ENCODE data around the gene PRDM16. TPM values are rescaled to one million over a fixed set of nuclear protein-coding genes. Genes with fewer than 3 reads are reported as not detected.

The PRDM16 gene
- total and polyA plus RNA-seq, 2 of the 4 experiments (the other 2 are of a cell fraction): 0.02 TPM; not detected in 1

- no peak overlapping the region for H3K23ac ChIP-seq (ENCODE audit: low read depth, low read length)
- no peaks in the 10 kb centered on the region for H3K79me1 ChIP-seq (ENCODE audit: low read depth in 1 of 2, low read length in 2 of 2)
- H3K4me3 ChIP-seq (ENCODE audit: insufficient read depth, low read depth, low read length): no peak overlapping the region
- 75% methylated on average over 4 of the region's 12 CpGs; no CpG with 5 or more reads in 1 of the 2 experiments for WGBS, 2 experiments (ENCODE audit: extremely low coverage in 2 of 2, insufficient read length in 1 of 2)
- in situ Hi-C loops (cut with MboI; ENCODE audit: low sequenced_read_pairs): no loop called here
- no peaks in the 10 kb centered on the region for H4K20me1 ChIP-seq (ENCODE audit: insufficient read depth, low read length)
- H2BK15ac ChIP-seq (ENCODE audit: low read depth, low read length): no peak overlapping the region
- H3K27me3 ChIP-seq (ENCODE audit: control insufficient read depth, insufficient read depth, low read length): peaks cover 16% of the 10 kb centered on the region; the same call in 1 of the 2 replicates
- no peak overlapping the region for H3K14ac ChIP-seq (replicated peaks; ENCODE audit: low read depth, low read length)
- H3K4me1 ChIP-seq (ENCODE audit: control insufficient read depth, insufficient read depth, low read length): peaks cover 2% of the 10 kb centered on the region; the same call in 1 of the 2 replicates
- no peak overlapping the region for H3K4ac ChIP-seq (ENCODE audit: low read depth, low read length)
- no TSS peak for BruUV-seq (replicated peaks)
- no peak for ATAC-seq (ENCODE audit: low read depth)
- H3K18ac ChIP-seq (ENCODE audit: low read depth, low read length): no peak overlapping the region
- H3K36me3 ChIP-seq (ENCODE audit: control insufficient read depth, insufficient read depth, low read length): no peaks in the 10 kb centered on the region
- H3K9me1 ChIP-seq (ENCODE audit: insufficient read depth, low read length): no peaks in the 10 kb centered on the region
- H3K9ac ChIP-seq (ENCODE audit: low read depth, low read length): no peak overlapping the region
- H2AK5ac ChIP-seq (ENCODE audit: low read depth, low read length): no peak overlapping the region
- H4K91ac ChIP-seq (ENCODE audit: insufficient read depth, low read depth, low read length): no peak overlapping the region
- H3K9me3 ChIP-seq (ENCODE audit: control insufficient read depth, insufficient read depth, low read length): no peaks in the 10 kb centered on the region; the same call in 1 of the 2 replicates
- intact Hi-C loops (cut with micrococcal nuclease): no loop called here
- no peak overlapping the region for H2AFZ ChIP-seq (replicated peaks; ENCODE audit: low read length, poor library complexity)
- no peak for DNase-seq
- ChIA-PET CTCF (no interaction called here), POLR2A (ENCODE audit: unreplicated experiment) (no interaction called here)
- dilution Hi-C loops (cut with HindIII; ENCODE audit: low sequenced_read_pairs, unreplicated experiment): no loop called here
- H2BK20ac ChIP-seq (ENCODE audit: low read depth, low read length): no peak overlapping the region
- H3K4me2 ChIP-seq (ENCODE audit: low read depth, low read length): no peak overlapping the region
- no peak overlapping the region for H3K27ac ChIP-seq (ENCODE audit: insufficient read depth, low read length)
- H4K8ac ChIP-seq (ENCODE audit: low read depth in 2 of 2, low read length in 2 of 2): no peak overlapping the region
- no peak overlapping the region for H2AK9ac ChIP-seq (replicated peaks; ENCODE audit: low read depth, low read length, poor library complexity)
- H3K56ac ChIP-seq (ENCODE audit: extremely low read depth, insufficient read depth, low read length): no peak overlapping the region
- H2BK120ac ChIP-seq (ENCODE audit: low read depth, low read length): no peak overlapping the region
- no peak for TF ChIP-seq POLR2A (IDR thresholded peaks at IDR 0.05; ENCODE audit: low read depth, low read length)
- H2BK5ac ChIP-seq (ENCODE audit: low read depth, low read length, poor library complexity, severe bottlenecking): no peak overlapping the region
- H4K5ac ChIP-seq (ENCODE audit: low read depth, low read length): no peak overlapping the region
These were observed 334.0 kb downstream of the PRDM16 start for GRCh38 chr1:3403011-3403345.
